HFFc6 (cell line): ENCODE measurements around the gene HSD17B14. TPM values are rescaled to one million over a fixed set of nuclear protein-coding genes. Genes with fewer than 3 reads are reported as not detected.

Experiments used
- DNase-seq: peaks from one replicate; pipeline ENCODE4 v3.0.0-alpha.2; 2018
- H3K27ac Mint-ChIP-seq: 2 replicates; pipeline ENCODE4 v1.8.0; 2020; ENCODE audit warnings: mild to moderate bottlenecking, mixed read lengths
- H3K27me3 Mint-ChIP-seq: 2 replicates; pipeline ENCODE4 v1.8.0; 2021; ENCODE audit warnings: mild to moderate bottlenecking, moderate library complexity, mixed read lengths; ENCODE audit not compliant: insufficient read depth
- H3K36me3 Mint-ChIP-seq: 2 replicates; pipeline ENCODE4 v1.8.0; 2021; ENCODE audit warnings: low read depth, mixed read lengths
- H3K4me1 Mint-ChIP-seq: 2 replicates; pipeline ENCODE4 v1.8.0; 2020; ENCODE audit warnings: low read depth, mixed read lengths
- H3K4me3 Mint-ChIP-seq: 2 replicates; pipeline ENCODE4 v1.8.0; 2020; ENCODE audit warnings: mild to moderate bottlenecking, moderate library complexity, mixed read lengths
- H3K9me3 Mint-ChIP-seq: 2 replicates; pipeline ENCODE4 v1.8.0; 2020; ENCODE audit warnings: mild to moderate bottlenecking, mixed read lengths
- total RNA-seq, 6 experiments: library from RNA; stranded (reverse); fragmentation: NEBNext Ultra II Directional; extraction: Animal tissue kit (Norgen Biotek cat#: 25700); gene quantifications; 2 replicates in 1 of 6; 3 replicates in 5 of 6; pipeline ENCODE4 v1.2.3, GENCODE V29; 2021
- TF ChIP-seq, protein P1 (sequence below): fragments of 200-600 bp; sonication (generic); IDR thresholded peaks from 2 replicates; pipeline ENCODE4 v1.5.0; 2021; ENCODE audit warnings: antibody characterized with exemption, mild to moderate bottlenecking

HSD17B14 gene
- total RNA-seq, 6 experiments from 2014 or later = 2.9 to 10.0 (median 8.9) TPM

DNA sequence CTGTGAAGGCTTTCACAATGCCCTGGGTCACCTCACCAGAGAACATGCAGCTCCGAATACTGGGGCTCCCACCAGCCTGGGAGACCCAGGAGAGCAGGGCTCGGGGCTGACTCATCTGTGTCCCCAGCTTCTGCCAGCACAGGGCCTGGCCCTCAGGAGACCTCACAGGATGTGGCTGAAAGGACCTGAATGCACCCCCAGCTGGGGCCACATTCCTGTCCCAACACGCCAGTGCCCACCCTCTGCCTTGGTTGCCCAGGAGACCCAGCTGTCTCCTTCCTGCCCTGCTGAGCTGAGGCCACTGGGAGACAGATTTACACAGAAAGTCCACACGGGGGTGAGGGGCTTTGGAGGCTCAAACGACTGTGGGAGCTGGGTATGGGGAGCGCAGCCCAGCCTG is 37.4 kb downstream of the HSD17B14 start:
- no peak for DNase-seq
- no peaks in the 10 kb centered on the region for H3K9me3 Mint-ChIP-seq
- H3K27ac Mint-ChIP-seq = 0 out of 2 replicates have a peak overlapping the region, but pooled peaks have one; percentile 51
- TF ChIP-seq, protein P1, sequence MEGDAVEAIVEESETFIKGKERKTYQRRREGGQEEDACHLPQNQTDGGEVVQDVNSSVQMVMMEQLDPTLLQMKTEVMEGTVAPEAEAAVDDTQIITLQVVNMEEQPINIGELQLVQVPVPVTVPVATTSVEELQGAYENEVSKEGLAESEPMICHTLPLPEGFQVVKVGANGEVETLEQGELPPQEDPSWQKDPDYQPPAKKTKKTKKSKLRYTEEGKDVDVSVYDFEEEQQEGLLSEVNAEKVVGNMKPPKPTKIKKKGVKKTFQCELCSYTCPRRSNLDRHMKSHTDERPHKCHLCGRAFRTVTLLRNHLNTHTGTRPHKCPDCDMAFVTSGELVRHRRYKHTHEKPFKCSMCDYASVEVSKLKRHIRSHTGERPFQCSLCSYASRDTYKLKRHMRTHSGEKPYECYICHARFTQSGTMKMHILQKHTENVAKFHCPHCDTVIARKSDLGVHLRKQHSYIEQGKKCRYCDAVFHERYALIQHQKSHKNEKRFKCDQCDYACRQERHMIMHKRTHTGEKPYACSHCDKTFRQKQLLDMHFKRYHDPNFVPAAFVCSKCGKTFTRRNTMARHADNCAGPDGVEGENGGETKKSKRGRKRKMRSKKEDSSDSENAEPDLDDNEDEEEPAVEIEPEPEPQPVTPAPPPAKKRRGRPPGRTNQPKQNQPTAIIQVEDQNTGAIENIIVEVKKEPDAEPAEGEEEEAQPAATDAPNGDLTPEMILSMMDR = no peak
- peaks cover 16% of the 10 kb centered on the region for H3K4me1 Mint-ChIP-seq
- no peaks in the 10 kb centered on the region for H3K36me3 Mint-ChIP-seq
- no peak overlapping the region for H3K4me3 Mint-ChIP-seq
- H3K27me3 Mint-ChIP-seq = no peaks in the 10 kb centered on the region; the same call in 1 of the 2 replicates

DNA sequence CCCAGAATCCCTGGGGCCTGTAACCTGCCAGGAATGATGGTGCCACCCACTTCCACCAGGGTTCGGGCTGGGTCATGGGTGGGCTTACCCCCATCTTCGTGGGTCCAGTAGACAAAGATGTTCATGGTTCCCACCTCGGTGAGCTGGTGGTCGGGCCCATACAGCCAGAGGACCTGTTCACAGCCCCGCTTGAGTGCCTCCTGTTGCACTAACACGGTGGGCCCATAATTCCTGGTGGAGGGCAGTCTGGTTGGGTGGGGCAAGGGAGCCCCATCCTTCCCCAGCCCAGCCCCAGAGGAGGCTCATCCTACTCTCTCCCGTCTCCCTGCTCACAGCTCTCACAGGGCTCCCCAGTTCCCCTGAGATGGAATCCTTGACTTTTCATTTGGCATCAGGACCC is 39.2 kb downstream of the HSD17B14 start:
- H3K27ac Mint-ChIP-seq = no peak overlapping the region
- H3K4me3 Mint-ChIP-seq = no peak overlapping the region
- H3K27me3 Mint-ChIP-seq = no peaks in the 10 kb centered on the region; the same call in 1 of the 2 replicates
- no peak for DNase-seq
- no peaks in the 10 kb centered on the region for H3K36me3 Mint-ChIP-seq
- H3K4me1 Mint-ChIP-seq = peaks cover 16% of the 10 kb centered on the region
- TF ChIP-seq, protein P1 = no peak
- H3K9me3 Mint-ChIP-seq = no peaks in the 10 kb centered on the region

DNA sequence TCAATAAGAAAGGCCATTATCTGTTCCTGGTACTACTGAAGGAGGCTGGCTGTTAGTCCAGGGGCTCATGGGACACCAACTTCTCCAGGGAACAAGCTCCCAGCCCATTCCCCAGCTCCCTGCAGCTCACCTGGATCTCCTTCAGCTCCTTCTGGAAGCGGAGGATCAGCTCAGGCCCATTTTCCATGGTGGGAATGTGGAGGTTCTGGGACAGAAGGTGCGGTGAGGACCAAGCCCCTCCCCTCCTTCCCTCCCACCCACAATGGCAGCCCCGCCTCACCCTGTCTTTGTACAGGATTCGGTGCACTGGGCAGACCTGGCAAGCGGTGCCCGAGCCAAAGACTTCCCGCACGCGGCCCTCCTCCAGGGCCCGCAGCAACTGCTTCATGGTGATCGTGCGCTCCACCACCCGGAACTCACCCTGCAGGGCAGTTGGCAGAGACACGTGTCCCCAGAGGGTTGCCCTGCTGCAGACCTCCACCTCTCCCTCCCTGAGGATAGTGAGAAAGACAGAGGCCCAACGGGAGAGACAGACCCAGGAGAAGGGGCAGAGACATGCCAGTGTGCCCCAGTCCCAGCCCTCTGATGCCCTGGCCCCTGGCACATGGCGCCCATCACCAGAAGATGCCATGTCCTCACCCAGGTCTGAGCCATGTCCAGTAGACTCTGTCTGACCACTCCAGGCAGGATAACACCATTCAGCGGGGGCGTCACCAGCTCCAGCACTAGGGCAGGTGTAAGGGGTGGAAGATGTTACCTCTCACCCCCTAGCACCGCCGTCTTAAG is 39.8 kb downstream of the HSD17B14 start:
- H3K27ac Mint-ChIP-seq = no peak overlapping the region; the same call in 1 of the 2 replicates
- no peaks in the 10 kb centered on the region for H3K36me3 Mint-ChIP-seq
- no peak for DNase-seq
- peaks cover 16% of the 10 kb centered on the region for H3K4me1 Mint-ChIP-seq
- H3K9me3 Mint-ChIP-seq = no peaks in the 10 kb centered on the region
- H3K4me3 Mint-ChIP-seq = no peak overlapping the region
- TF ChIP-seq, protein P1 = no peak
- no peaks in the 10 kb centered on the region; the same call in 1 of the 2 replicates for H3K27me3 Mint-ChIP-seq

DNA sequence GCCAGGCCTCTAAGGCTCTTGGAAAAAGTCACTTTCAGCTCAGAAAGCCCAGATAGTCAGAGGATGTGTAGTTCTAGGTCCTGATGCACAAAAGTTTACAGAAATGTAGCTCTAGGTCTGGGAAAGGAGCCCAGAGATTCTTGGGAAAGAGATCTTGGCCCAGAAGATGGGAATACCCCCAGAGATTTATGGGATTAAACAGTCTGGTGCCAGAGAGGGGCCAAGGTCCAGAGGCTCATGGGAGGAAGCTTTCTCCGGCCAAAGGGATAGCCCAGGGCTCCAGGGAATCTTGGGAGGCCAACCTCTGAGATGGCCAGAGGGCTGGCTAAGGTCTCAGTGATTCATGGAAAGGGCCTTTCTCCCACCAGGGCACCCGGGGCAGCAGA is 40.6 kb downstream of the HSD17B14 start:
- peak overlapping the region; percentile 95 for H3K27ac Mint-ChIP-seq
- no peak overlapping the region; the same call in 1 of the 2 replicates for H3K4me3 Mint-ChIP-seq
- H3K36me3 Mint-ChIP-seq = no peaks in the 10 kb centered on the region
- no peak for DNase-seq
- H3K4me1 Mint-ChIP-seq = peaks cover 16% of the 10 kb centered on the region
- H3K27me3 Mint-ChIP-seq = no peaks in the 10 kb centered on the region; the same call in 1 of the 2 replicates
- H3K9me3 Mint-ChIP-seq = no peaks in the 10 kb centered on the region
- TF ChIP-seq, protein P1 = no peak

DNA sequence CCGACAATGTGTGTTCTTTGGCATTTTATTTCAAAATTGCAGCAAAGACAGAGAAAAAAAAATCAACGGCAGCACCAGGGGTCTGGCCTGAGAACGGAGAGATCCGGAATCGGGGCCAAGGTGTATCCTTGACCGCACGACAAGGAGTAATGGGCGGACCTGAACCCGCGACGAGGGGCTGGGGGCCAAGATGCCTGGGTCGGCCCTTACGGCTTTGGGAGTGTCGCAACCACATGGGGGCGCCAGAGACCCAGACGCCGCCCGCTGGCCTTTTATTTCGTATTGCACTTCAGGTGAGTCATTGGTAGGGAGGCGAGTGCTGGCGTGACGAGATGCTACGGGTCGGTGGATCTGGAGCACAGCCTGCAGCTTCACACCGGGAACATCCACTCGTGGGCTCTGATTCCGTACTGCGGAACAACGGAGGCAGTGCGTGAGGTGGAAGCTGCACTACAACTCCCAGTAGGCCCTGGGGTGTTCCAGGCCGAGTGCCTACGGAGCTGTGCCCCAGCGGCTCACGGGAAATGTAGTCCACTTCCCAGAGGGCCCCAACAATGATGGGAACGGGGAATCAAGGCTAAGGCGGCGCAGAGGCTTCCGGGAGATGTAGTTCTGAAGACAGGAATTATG is 41.1 kb downstream of the HSD17B14 start:
- TF ChIP-seq, protein P1 = peak; percentile 98
- Mint-ChIP-seq H3K36me3 (no peaks in the 10 kb centered on the region), H3K4me1 (peaks cover 16% of the 10 kb centered on the region), H3K27ac (peak overlapping the region; percentile 95), H3K9me3 (no peaks in the 10 kb centered on the region), H3K4me3 (peak overlapping the region; percentile 88), H3K27me3 (no peaks in the 10 kb centered on the region; the same call in 1 of the 2 replicates)
- DNase-seq = peak; percentile 92
